ENCODE data around the gene TMEM163.

- TF ChIP-seq CTCF (IDR thresholded peaks at IDR 0.05; ENCODE audit: low read length) (no peak), EZH2 (IDR thresholded peaks at IDR 0.05; ENCODE audit: borderline replicate concordance, low read length) (no peak)
Observed at GRCh38 chr2:134582547-134582899, 136.3 kb downstream of the TMEM163 start.

Data from OCI-LY1 (cell line).